CD4-positive, alpha-beta T cell treated with Interleukin-15 for 1 hour (primary cell): ENCODE results near the gene PIK3AP1.
"Not testable (repeated sequence)": the region's sequence is repeated elsewhere in the genome, so short reads cannot be mapped to it uniquely, and the experiment has no call there.

Experiments used
- DNase-seq: peaks from one replicate; pipeline ENCODE4 v3.0.0-alpha.2; 2020

Gene PIK3AP1

DNA sequence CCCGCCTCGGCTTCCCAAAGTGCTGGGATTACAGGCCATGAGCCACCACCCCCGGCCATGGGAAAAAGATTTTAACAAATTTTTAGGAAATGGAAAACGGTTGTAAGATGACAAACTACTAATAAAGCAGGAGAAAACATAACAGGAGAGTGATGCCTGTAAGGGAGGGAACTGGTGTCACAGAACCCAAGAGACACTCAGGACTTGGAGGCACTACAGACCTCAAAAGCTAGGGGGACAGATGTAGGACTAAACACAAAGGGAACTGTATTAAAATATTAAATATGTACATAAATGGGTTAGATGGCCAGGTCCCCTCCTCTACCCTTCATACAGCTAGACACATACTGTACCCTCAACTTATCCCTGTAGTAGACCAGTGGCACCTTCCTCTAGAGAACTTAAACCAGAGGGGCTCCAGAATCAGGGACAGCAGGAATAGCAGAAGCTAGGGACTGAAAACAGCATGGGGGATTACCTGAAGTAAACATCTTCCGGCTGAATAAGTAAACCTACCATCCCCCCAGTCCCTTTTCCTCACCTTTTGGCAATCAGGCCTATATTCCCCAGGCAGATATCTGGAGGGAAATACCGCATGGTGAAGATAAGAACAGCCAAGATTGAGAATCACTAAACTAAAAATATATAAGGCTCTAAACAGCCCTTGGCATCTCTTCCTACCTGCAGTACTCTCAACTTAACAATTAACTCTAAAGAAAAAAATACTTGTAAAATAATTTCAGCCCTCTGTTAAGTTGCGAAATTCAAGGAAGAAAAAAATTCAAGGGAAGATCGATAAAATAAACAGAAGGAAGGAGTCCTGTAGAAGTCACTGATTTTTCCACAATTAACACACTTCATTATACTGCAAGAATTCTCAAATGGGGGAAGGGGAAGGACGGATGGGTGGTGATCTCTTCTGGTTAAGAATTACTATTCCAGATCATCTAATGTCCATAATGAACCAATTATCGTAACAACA is 149.0 kb downstream of the PIK3AP1 start:
- DNase-seq = no peak

DNA sequence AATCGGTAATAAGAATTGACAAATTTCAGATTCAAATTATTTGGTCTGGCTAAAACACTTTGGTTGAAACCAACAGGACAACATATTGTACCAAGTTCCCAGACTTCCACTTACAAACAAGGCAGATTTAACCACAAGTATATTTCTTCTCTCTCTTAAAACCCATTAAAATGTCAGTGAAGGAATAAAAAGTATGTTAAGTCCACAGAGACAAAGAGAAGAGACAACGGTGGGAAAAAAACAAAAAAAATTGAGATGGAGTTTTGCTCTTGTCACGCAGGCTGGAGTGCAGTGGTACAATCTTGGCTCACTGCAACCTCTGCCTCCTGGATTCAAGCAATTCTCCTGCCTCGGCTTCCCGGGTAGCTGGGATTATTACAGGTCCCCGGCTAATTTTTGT is 149.8 kb downstream of the PIK3AP1 start:
- DNase-seq = no peak

DNA sequence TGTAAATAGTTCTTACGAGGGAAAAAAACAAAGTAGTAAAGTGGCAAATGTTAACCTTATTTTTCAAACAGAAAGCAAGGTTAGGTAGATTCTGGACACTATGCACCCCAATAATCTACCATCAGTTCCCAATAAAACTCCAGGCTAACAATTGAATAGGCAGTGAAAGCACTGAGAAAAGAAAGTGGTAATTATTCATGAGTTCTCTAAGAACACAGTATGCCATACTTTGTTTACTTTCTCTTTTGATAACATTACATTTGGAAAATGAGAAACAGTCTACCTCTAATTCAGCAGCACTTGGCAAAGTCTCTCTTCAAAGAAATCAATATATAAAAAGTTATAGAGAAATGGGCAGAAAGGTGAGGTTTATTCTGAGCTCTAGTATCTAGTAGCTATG is 151.9 kb downstream of the PIK3AP1 start:
- no peak for DNase-seq

DNA sequence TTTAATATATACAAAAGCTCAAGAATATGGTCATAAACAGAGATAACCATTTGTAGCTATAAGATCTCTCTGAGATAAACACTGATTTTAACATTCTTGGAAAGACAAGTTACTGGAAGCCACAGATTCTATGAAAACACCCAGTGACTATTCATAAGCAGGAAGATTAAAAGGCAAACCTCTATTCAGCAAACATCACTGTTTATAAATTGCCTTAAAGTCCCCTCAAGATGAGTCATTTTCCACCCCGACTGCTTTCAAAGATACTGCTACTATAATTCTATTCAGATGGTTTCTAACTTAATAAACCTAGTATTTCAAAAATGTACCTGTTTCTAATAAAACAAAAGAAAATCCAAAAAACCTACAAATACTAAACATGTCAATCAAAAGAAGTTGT is 154.5 kb downstream of the PIK3AP1 start:
- no peak for DNase-seq

DNA sequence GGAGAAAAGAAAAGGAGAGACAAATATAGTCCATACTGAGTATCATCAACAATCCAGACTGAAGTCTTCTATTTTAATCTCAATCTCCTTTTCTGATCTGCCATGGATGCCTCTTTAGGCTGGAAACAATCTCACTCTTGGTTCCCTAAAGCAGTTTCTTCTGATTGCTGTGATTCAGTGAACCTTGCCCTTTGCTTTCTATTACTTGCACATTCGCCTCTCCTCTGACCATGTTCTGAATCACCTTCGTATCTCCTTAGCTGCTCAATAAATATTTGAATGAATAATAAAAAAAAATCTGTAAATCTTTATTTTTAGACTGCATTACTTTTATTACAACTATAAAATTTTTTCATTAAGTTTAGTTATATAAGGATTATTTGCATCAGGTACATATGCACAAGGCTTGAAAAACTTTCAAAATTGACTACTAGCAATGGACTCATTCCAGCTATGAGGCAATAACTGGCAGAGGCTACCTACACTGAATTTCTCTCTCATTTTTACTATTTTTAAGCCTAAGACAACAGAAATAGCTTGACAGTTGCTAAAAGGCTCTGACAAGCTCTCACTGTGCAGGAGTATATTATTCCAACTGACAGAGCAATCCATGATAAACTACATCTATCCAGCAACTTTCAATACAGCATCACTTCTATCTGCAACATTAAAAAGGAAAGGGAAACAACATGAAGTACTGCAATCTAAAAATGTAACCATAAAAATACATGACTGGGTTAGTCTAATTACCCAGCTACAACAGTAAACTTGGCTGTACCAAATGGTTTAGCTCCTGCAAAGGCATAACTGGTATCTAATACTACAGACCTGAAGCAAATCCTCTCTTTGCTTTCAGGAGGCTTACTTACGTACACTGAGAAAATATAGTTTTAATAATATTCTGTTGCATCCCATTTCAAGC is 159.1 kb downstream of the PIK3AP1 start:
- no peak for DNase-seq

DNA sequence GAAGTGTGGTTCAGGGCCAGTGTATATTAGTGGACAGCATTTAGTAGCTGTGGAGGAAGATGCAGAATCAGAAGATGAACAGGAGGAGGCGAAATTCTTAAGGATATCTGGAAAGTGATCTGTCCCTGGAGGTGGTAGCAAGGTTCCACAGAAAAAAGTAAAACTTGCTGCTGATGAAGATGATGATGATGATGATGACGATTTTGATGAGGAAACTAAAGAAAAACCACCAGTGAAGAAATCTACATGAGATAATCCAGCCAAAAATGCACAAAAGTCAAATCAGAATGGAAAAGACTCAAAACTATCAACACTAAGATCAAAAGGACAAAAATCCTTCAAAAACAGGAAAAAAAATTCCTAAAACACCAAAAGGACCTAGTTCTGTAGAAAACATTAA is 159.8 kb downstream of the PIK3AP1 start:
- DNase-seq = no peak

DNA sequence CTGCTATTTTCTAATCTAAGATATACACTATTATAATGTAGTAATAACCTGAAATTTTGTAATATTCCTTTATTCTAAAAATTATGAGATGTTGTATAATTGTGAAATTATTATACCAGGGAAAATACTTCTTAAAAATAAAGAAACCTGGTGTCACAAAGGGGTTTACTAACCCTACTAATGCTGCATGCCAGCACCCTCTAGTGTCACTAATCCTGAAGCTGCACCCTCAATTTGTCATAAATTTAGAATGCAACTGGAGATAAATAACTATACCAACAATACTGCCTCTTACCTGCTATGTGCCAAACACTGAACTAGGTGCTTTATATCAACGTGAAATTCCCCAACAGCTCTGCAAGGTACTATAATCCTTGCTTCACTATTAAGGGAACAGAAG is 164.3 kb downstream of the PIK3AP1 start:
- DNase-seq = no peak

DNA sequence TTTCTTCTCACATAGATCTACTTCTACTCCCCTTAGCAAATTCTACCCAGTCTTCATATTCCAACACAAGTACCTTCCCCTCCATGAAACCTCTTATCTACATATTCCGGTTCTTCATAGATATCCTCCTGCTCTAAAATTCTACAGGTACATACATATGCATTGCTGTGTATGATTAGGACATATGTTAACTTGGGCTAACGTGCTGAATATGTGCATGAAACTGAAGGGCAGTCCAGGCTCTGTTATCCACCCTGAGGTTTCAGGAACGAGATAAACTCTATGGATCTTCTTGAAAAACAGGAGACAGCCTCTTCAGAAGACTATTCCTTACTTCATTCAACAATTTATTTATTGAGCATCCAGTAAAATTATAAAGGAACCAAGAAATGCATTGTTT is 165.0 kb downstream of the PIK3AP1 start:
- DNase-seq = no peak

DNA sequence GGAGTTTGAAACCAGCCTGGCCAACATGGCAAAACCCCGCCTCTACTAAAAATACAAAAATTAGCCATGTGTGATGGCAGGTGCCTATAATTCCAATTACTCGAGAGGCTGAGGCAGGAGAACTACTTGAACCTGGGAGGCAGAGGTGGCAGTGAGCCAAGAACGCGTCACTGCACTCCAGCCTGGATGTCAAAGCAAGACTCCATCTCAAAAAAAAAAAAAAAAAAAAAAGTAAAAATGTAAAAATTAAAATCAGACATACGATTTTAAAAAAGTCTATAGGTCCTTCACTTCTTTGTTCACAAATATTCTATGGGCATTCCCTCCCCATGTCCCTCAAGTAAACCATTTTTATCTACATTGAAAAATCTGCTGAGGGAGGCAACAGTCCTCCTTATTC is 171.7 kb downstream of the PIK3AP1 start:
- no peak for DNase-seq

DNA sequence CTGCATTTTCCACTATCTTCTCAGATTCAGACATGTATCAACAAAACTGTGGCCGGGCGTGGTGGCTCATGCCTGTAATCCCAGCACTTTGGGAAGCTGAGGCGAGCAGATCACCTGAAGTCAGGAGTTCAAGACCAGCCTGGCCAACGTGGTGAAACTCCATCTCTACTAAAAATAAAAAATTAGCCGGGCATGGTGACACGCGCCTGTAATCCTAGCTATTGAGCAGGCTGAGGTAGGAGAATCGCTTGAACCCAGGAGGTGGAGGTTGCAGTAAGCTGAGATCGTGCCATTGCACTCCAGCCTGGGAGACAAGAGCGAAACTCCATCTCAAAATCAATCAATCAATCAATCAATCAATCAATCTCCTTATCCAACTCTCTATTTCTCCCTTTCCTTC is 174.8 kb downstream of the PIK3AP1 start:
- not testable (repeated sequence) for DNase-seq
